ENCODE results near the gene DNLZ. TPM values are rescaled to one million over a fixed set of nuclear protein-coding genes. Genes with fewer than 3 reads are reported as not detected.

DNLZ gene
- total RNA-seq, 1 donor = 6.1 TPM

GRCh38 chr9:136327304-136327974, 36.1 kb downstream of the DNLZ start, which contains the start of gene GPSM1:
GPSM1 (plus strand) TSS chr9:136327539; CDS start chr9:136327696, 157 bp downstream.
- peak; percentile 43 for DNase-seq (ENCODE audit: low read depth)

GRCh38 chr9:136326761-136327303, 36.7 kb downstream of the DNLZ start:
- no peak for TF ChIP-seq CTCF (IDR thresholded peaks at IDR 0.05; ENCODE audit: insufficient read depth, low read length)
- no peak for DNase-seq (ENCODE audit: low read depth)
- H3K4me3 ChIP-seq (ENCODE audit: low read depth, low read length) = peak overlapping the region; percentile 86

More at GRCh38 chr9:136327304-136327974, 36.1 kb downstream of the DNLZ start, which contains the start of gene GPSM1:
- TF ChIP-seq CTCF (IDR thresholded peaks at IDR 0.05; ENCODE audit: insufficient read depth, low read length) = no peak
- H3K4me3 ChIP-seq (ENCODE audit: low read depth, low read length) = peak within 1 kb of the TSS; percentile 86

GRCh38 chr9:136326061-136326760, 37.3 kb downstream of the DNLZ start:
- H3K4me3 ChIP-seq (ENCODE audit: low read depth, low read length) = peak overlapping the region; percentile 5
- no peak for TF ChIP-seq CTCF (IDR thresholded peaks at IDR 0.05; ENCODE audit: insufficient read depth, low read length)
- DNase-seq (ENCODE audit: low read depth) = peak; percentile 79

- DNase-seq (ENCODE audit: low read depth) = no peak
- TF ChIP-seq CTCF (IDR thresholded peaks at IDR 0.05; ENCODE audit: insufficient read depth, low read length) = no peak
Measured at GRCh38 chr9:136325358-136325757, 38.2 kb downstream of the DNLZ start.

GRCh38 chr9:136324501-136325300, 38.8 kb downstream of the DNLZ start:
- no peak for DNase-seq (ENCODE audit: low read depth)
- no peak for TF ChIP-seq CTCF (IDR thresholded peaks at IDR 0.05; ENCODE audit: insufficient read depth, low read length)
- no peak overlapping the region for H3K4me3 ChIP-seq (ENCODE audit: low read depth, low read length)

More at GRCh38 chr9:136325358-136325757, 38.2 kb downstream of the DNLZ start:
- H3K4me3 ChIP-seq (ENCODE audit: low read depth, low read length) = no peak overlapping the region

GRCh38 chr9:136323371-136323789, 40.2 kb downstream of the DNLZ start:
- DNase-seq (ENCODE audit: low read depth) = no peak
- no peak for TF ChIP-seq CTCF (IDR thresholded peaks at IDR 0.05; ENCODE audit: insufficient read depth, low read length)
- no peak overlapping the region for H3K4me3 ChIP-seq (ENCODE audit: low read depth, low read length)

Data from fibroblast of the aortic adventitia (primary cell).